ENCODE measurements around the gene HBQ1. TPM values are rescaled to one million over a fixed set of nuclear protein-coding genes. Genes with fewer than 3 reads are reported as not detected.
"Not testable (repeated sequence)": the region's sequence is repeated elsewhere in the genome, so short reads cannot be mapped to it uniquely, and the experiment has no call there.

HBQ1 gene
- total RNA-seq, 1 donor: 0.63 TPM

GRCh38 chr16:152141-153128, 27.8 kb upstream of the HBQ1 start, which contains the start of gene HBZ:
Gene HBZ, plus strand, starts transcription at chr16:152644. Its CDS starts 266 bp downstream, at chr16:152910.
- TF ChIP-seq CTCF (IDR thresholded peaks at IDR 0.05; ENCODE audit: insufficient read depth, low read length): no peak
- DNase-seq (ENCODE audit: low read depth): no peak
- no peak within 1 kb of the TSS for H3K4me3 ChIP-seq (ENCODE audit: low read depth, low read length)

GRCh38 chr16:153129-153521, 27.1 kb upstream of the HBQ1 start:
- not testable (repeated sequence) for DNase-seq (ENCODE audit: low read depth); H3K4me3 ChIP-seq (ENCODE audit: low read depth, low read length)

GRCh38 chr16:153550-154216, 26.6 kb upstream of the HBQ1 start:
- H3K4me3 ChIP-seq (ENCODE audit: low read depth, low read length); DNase-seq (ENCODE audit: low read depth): not testable (repeated sequence)

- no peak for DNase-seq (ENCODE audit: low read depth)
- peak overlapping the region; percentile 54 for H3K4me3 ChIP-seq (ENCODE audit: low read depth, low read length)
- no peak for TF ChIP-seq CTCF (IDR thresholded peaks at IDR 0.05; ENCODE audit: insufficient read depth, low read length)
These were observed 25.8 kb upstream of the HBQ1 start for GRCh38 chr16:154217-155030.

- TF ChIP-seq CTCF (IDR thresholded peaks at IDR 0.05; ENCODE audit: insufficient read depth, low read length): no peak
- H3K4me3 ChIP-seq (ENCODE audit: low read depth, low read length): no peak overlapping the region
- no peak for DNase-seq (ENCODE audit: low read depth)
These were observed 25.2 kb upstream of the HBQ1 start for GRCh38 chr16:155031-155398.

GRCh38 chr16:159136-159849, 21.0 kb upstream of the HBQ1 start:
- H3K4me3 ChIP-seq (ENCODE audit: low read depth, low read length): no peak overlapping the region
- DNase-seq (ENCODE audit: low read depth): no peak
- no peak for TF ChIP-seq CTCF (IDR thresholded peaks at IDR 0.05; ENCODE audit: insufficient read depth, low read length)

- H3K4me3 ChIP-seq (ENCODE audit: low read depth, low read length); DNase-seq (ENCODE audit: low read depth): not testable (repeated sequence)
These were observed 20.0 kb upstream of the HBQ1 start for GRCh38 chr16:160242-160641.
